ENCODE data around the gene CPN1.

CPN1 gene

GRCh38 chr10:99995713-99996112 is 86.0 kb downstream of the CPN1 start:
- DNase-seq (ENCODE audit: low spot score), result no peak

- no peak for DNase-seq (ENCODE audit: low spot score)
Measured at GRCh38 chr10:99995269-99995668, 86.4 kb downstream of the CPN1 start.

- no peak for DNase-seq (ENCODE audit: low spot score)
Measured at GRCh38 chr10:99994801-99995200, 86.9 kb downstream of the CPN1 start.

- no peak for DNase-seq (ENCODE audit: low spot score)
Measured at GRCh38 chr10:99993701-99994689, 87.7 kb downstream of the CPN1 start.
